ENCODE results near the gene RBFOX1. TPM values are rescaled to one million over a fixed set of nuclear protein-coding genes. Genes with fewer than 3 reads are reported as not detected.

The RBFOX1 gene
- total RNA-seq, 1 donor from 2014 or later = not detected

DNA sequence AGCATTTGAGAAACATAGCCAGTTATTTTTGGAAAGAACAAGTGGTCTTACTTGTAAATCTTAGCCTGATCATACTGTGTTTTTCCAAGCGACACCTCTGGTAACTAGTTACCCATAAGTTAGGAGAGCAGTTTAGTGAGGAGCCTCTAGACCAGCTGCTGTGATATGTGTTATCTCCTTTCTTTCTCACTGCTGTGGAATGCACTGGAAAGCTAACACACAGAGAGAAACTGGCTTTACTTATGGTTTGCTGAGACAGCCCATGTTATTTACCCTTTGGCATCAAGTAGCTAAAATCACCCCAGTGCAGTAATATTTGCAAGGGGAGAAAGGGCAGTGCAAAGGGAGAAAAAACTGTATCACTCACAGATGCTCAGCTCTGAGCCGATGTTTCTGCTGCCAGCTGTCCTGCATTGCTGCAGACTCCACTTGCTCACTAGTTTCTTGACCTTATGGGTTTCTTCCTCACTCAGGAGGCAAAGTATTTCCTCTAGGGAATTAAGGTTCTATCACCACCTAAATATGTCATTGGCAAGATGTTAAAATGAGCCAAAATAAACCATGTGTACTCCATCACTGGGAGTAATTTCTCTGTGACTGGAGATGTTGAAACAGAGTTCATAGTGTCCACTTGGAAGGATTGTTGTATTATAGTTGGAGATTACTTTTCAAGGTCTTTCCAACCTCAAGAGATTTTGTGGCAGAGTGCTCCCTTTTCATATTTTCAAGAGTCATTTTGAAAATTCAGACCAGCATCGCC is 2.3 kb downstream of the RBFOX1 start:
- DNase-seq (ENCODE audit: low read depth in 2 of 2) = no peak

DNA sequence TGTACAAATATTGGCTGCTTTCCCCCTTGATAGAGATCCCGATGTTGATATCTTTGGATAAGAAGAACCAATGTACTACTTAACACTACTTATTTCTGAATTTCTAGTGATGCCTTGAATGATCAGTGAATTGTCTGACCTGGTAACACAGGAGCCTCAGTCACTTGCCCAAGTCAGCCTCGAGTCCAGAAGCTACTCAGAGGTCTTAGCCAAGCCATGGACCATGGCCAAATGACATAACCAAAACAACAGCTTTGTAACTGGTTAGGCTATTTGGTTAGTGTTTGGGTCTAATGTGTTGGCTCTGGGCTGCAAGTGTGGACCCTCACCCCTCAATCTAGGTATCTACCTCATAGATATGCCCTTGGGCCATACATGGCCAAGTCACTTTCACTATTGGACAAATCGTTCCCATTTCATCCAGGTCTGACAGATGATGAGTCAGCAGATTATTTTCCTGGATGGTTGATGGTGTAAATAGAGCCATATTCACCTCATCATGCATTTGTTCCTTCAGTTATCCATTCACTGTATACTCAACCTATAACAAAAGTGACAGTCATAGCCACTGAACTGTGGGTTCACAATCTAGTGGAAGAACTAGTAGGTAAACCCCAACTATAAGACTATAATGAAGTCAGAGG is 3.5 kb downstream of the RBFOX1 start:
- no peak for DNase-seq (ENCODE audit: low read depth in 2 of 2)

DNA sequence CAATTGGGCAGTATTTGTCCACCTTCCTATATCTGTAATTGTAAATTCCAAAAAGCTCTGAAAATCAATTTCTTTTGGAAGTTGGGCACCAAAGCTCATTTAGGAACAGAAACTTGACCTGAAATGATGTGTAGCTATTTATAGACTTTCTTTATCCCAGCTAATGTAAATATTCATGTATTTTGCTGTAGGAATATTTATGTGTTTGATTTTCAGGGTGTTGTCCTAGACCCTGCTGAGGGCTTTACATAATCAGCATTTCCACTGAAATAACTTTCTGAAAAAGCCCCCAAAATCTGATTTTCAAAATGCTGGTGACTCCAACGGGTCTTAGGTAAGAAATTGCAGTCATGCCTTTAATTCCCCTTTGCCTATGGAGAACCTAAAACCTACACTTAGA is 4.1 kb downstream of the RBFOX1 start:
- DNase-seq (ENCODE audit: low read depth in 2 of 2) = no peak

DNA sequence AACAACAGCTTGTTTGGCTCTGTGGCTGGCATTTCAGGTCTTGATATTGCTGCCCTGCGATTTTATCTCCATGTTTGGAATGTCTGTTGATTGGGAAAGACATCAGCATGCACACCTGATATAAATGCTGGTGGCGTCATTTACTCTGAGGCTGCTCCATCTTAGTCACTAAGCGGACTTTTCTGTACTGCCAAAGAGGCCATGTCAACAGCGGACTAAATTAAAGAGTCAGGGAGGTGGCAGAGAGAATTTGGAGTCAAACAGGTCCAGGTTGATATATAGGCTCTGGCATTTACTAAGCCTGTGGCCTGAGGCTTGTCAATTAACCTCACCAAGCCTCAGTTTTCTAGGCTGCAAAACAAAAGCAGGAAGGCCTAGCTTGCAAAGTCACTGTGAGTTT is 6.2 kb downstream of the RBFOX1 start:
- no peak for DNase-seq (ENCODE audit: low read depth in 2 of 2)

DNA sequence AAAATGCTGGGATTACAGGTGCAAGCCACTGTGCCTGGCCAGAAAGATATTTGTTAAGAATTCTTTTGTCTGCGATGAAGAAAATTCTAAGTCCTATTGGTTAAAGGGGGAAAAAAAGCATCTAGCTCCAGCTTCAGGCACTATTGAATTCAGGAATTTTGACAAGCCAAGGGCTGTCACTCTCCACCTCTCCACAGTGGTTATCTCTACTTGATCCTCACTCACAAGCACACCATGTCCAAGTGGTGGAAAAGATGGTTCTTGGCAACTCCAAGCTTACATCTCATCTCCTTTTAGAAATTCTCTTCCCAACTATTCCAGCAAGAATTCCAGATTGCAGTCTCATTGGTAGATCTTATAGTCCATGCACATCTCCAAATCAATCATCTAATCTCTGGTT is 7.1 kb downstream of the RBFOX1 start:
- DNase-seq (ENCODE audit: low read depth in 2 of 2) = no peak

DNA sequence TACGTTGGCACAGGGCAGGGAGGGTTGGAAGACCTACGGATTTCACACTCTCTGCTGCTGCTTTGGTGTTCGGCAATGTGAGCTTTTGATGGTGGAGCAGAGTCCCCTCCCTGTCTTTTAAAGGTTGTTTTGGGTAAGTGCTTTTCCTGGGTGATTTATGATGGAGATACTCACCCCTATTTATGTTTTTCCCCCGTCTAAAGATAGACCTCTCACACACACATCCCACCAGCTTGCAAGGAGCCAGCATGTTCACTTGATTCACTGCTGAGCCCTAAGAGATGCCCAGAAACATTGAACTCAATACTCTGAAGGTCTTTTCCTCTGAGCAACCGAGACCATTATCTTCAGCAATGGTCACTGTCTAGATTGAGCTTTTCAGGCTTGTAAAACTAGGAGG is 8.3 kb downstream of the RBFOX1 start:
- no peak for DNase-seq (ENCODE audit: low read depth in 2 of 2)

DNA sequence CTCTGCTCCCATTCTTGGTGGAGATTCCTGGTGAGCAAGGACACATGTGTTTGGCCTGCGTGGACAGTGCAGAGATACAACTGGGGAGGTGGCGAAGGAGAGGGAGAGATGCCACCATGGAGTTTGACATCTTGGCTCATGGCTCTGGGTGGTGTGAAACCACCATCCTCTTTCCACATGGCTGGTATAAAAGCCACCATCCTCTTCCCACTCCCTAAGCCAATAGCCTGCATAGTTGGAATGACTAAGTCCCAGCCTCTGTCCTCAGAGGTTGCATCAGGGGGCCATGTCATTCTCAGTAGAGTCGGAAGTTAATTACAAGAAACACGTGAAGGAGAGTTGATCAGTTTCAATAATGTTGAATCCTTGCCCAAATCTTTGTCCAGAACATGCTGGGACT is 10.0 kb downstream of the RBFOX1 start:
- no peak for DNase-seq (ENCODE audit: low read depth in 2 of 2)

DNA sequence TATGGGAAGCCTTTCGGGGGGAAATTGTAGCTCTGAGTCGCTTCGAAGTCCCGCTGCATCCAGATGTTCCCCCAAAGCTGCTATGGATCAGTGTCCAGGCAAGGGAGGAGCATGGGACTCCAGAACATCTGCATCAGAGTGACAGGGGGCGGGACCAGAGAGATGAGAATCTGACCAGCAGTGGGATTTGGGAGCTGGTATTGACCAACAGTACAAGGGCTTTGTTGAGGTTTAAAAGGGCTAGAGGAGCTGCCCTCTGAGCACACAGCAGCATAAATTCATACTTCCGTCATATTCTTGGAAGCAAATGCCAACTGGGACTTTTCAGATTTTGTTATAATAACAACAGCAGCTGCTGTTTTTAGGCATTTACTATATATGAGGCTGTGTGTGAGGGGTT is 10.6 kb downstream of the RBFOX1 start:
- no peak for DNase-seq (ENCODE audit: low read depth in 2 of 2)

DNA sequence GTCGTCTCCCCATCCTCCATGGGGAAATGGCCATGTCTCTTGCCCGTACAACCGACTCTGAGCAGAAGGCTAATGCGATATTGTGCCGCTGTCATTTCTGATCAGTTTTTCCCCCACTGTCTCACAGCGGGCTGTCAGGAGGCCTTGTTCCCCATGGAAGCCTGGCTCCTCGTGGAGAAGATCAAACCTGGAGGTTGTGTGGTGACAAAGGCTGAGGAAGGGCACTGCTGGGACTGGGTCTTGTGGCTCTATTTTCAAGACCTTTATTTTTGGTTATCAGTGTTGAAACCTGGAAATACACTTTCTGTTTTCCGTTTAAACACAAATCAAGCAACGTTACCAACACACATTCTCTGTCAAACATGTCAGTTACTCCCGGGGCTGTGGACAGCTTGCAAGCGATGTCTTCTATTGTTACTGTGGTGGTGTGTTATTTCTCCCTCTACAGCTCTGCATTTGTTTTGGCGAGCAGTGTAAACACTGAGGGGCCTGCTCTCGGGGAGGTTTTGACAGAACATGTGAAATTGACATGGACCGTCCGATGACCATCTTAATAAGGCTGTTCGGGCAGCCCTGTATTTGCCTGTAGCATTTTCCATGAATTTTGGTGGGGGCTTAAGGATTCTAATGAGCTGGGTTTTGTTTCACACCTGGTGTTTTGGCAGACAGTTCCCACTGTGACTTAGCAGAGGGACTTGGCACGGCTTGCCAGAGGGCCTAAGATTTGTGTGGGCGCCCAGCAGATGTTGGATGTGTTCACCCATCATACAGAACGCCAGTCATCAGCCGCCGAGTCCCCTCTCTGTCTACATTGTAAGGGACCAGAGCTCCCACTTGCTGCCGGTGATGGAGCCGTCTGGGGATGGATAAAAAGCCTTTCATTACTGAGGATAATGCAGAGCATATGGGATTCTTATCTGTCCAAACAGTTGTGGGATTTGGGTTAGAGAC is 12.5 kb downstream of the RBFOX1 start:
- no peak for DNase-seq (ENCODE audit: low read depth in 2 of 2)

DNA sequence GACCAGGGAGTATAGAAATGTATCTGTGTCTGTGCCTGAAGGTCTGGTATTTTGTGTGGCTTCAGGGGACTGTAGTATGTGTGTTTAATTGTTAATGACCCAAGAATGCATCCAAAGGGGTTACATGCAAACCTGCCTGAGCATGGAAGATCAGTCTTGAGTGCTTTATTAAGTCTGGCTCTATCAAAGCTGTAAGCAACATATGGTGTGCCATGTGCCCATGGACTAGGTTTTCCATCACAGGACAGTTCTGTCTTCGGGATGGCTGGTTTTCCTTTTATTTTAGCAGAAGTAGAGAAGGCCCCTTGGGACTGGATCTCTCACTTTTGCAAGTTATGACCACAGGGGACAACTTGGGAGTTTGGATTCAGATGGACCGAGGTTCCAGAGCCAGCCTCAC is 18.2 kb downstream of the RBFOX1 start:
- no peak for DNase-seq (ENCODE audit: low read depth in 2 of 2)

DNA sequence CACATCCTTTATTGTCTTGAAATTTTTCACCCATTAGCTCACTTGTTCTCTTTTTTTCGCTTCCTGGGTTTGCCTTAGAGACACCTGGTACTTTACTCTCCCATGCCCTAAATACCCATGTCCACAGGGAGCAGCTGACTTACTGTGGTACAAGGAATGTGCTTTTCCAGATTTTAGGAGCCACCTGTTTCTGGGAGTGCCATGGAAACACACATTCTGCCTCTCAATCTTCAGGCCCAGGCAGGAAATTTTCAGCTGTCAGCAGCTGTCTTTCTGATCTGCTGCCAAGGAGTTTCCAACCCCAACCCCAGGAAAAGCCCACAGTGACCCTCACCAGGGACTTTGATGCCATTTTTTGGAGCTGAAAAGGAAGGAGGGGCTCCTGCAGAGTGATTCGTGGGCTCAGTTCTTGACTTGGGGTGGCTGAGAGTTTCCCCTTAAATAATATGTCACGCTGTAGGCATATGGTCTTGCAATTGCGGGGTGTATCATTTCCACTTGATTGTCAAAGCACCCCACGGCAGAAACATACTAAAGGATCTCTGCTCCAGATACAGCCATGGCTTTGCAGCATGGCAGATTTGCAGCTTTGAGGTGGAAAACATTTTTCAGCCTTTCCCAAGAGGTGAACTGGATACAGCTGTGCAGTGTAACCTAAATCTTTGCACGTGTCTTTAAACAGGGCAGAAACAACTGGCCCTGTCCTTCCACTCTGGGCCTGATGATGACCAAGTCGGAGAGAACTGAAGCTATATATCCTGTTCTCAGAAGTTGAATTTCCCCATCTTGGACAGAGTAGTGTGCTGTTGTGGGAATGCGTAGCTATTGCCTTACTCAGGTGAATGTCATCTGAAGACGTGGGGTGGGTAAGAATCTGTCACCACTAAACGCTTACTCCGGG is 19.2 kb downstream of the RBFOX1 start:
- no peak for DNase-seq (ENCODE audit: low read depth in 2 of 2)

DNA sequence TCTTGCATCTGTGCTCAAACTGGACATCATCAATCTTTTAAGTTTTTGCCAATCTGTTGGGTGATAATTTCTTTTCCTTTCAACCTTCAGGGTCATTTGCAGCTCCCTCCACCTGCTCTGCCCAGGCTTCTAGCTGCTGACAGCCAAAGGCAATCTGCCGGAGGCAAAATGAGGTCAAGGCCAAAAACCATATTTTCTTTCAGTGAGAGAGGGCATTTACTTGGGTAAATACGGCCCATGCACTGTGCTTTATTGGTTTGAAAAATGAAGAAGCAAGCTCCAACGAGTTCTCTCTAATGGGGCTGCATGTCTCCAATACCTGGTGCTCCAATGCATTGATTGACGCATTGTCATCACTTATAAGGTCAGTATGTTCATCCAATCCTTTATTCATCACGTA is 23.1 kb downstream of the RBFOX1 start:
- DNase-seq (ENCODE audit: low read depth in 2 of 2) = no peak

DNA sequence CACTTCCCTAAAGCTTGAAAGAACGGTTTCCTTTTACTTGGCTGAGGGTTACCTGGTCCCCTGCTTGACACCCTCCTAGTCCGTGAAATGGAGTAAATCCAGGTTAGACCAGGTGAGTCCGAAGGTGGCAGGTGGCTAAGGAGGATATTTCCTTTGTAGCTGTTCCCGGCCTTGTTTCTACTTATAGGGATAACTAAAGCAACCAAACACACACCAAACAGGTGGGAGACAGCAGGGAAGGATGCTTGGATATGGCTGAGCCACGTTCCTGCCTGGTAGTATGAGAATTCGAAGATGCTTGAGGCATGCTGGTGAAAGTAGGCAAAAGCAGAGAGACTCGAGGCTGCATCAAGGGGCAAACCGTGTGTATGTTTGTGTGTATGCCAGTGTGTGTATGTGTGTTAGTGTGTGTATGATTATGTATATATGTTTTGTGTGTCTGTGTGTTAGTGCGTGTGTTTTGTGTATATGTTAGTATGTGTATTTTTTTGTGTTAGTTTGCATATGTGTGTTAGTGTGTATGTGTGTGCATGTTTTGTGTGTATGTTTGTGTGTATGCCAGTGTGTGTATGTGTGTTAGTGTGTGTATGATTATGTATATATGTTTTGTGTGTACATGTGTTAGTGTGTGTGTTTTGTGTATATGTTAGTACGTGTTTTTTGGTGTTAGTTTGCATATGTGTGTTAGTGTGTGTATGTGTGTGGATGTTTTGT is 28.9 kb downstream of the RBFOX1 start:
- no peak for DNase-seq (ENCODE audit: low read depth in 2 of 2)

DNA sequence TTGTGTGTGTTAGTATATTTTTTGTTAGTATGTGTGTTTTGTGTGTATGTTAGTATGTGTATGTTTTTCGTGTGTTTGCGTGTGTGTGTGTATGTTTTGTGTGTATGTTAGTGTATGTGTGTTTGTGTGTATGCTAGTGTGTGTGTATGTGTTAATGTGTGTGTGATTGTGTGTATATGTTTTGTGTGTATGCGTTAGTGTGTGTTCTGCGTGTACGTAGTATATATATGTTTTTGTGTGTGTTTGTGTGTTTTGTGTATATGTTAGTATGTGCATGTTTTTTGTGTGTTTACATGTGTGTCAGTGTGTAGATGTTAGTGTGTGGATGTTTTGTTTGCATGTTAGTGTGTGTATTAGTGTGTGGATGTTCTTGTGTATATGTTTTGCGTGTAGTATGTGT is 29.6 kb downstream of the RBFOX1 start:
- DNase-seq (ENCODE audit: low read depth in 2 of 2) = no peak

DNA sequence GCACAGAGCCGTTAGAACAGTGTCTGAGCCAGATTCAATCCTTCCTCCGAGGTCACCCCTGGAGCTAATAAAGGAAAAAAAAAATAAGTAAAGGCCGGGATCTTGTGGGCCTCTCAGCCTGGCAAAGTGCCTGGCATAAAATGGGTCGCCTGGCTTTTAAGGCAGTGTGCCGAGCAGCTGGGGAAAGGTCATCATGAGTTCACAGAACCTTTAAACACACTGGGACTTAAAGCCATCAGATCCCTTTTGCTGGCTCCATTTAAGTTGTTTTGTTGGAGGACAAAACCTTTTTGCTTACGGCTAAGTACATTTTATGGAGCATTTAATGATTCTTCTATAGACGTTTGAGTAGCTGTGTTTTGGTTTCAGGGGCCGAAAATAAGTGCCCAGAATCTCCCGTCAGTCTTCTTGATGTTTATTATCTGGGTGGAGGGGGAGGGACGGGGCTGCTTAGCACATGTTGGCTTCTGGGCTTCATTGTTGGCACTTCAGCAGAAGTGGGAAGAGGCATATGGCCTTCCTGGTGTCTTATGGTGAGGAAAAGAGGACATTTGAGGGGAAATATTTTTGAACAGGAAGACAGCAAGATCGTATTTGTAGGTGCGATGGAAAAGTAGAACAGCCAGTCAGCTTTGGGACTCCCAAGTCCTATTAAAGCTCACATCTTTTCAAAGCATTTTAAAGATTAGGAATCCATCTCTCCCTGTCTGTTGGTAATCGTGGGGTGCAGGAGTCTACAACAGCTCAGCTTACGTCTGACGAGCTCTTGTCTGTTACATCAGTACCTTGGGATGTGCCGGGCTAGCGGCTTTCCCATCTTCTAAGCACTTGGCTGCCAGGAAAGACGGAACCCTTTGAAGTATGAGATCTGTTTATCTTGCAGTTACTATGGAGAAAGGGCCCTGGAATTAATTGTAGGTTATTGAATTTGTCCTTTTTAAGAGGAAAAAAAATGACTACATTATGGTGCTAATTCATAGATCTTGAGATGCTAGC is 31.1 kb downstream of the RBFOX1 start:
- no peak for DNase-seq (ENCODE audit: low read depth in 2 of 2)

DNA sequence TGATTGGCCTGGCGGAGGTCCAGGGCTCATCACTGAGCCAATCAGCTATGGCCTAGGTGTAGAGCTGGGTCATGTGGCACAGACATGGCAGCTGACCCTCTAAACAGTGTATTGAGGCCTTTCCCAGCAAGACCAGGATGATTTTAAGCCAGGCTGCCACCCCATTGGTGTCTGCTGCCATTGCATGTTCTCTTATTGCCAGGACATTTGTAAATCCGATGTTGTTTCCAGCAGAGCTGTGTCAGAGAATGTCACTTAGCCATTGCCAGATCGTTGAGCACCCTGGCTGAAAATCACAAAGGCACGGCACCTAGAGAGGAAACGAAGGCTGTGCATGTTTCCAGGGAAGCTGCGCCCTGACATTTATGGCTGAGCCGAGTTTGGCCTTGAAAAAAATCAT is 33.4 kb downstream of the RBFOX1 start:
- no peak for DNase-seq (ENCODE audit: low read depth in 2 of 2)

DNA sequence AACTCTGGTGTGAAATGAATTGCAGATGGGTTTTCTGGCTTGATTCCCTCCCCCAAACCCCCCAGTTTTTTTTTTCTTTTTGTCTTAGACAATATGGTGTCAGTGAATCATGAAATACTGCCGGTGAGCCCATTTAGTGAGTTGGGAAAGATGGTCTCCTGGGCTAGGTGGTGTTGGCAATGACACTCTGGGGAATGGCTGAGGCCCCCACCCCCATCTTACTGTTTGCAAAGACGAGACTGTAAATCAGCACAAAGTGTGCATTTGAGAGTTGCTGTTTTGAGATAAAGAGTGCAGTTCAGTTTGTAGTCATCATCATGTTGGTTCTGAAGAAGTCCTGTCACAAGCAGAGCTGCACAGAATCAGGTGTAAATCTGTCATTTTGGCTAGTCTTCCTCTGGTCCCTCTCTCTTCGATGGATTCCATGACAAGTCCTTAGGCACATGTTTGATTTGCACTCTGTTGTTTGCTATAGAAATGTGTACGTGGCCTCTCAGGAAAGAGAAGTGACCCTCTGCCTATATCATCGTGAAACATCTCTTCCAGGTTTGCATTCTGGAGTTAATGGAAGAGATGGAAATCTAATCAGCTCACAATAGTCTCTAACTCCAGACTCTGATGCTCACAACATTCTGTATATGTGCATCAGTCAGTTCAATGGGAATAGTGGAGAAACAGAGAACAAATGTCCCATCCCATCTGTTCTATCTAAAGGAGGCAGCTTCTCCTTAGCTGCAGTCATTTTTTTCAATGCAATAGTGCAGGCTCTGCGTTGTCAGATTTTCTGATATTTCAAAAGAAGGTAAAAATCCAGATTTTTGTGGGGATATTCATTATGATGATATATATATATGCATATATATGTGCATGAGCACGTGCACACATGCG is 34.6 kb downstream of the RBFOX1 start:
- DNase-seq (ENCODE audit: low read depth in 2 of 2) = no peak

DNA sequence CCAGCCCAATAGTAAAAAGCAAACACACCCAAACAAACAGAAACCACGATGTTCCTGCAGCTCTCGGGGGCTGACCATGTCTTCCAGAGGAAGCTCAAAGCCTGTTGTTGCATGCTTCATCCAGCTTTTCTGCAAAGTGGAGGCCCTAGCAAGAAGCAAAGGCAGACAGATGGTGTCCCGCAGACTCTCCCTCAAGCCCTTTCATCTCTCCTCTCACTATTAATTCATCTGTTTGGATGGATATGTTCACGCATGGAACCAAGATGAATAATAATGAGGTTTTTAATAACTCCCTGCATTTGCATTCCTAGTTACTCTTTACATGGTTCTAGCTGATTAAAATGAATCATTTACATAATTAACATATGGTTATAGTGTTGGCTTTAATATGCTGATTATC is 36.6 kb downstream of the RBFOX1 start:
- no peak for DNase-seq (ENCODE audit: low read depth in 2 of 2)
